Ovary (tissue), 9 donors: ENCODE results near the gene EPN3. TPM values are rescaled to one million over a fixed set of nuclear protein-coding genes. Genes with fewer than 3 reads are reported as not detected.

Experiments
- DNase-seq, 5 donors: peaks; one replicate each; pipeline ENCODE4 v3.0.0-alpha.2; 2019 to 2020
- H3K27ac ChIP-seq, 2 donors: fragments of 200-600 bp; one replicate each; pipeline versions ENCODE4 v1.5.1 to v1.8.0; 2019 to 2022
- H3K27me3 ChIP-seq: fragments of 200-600 bp; one replicate; pipeline ENCODE4 v1.8.0; 2022
- H3K36me3 ChIP-seq: fragments of 200-600 bp; sonication (generic); one replicate; pipeline ENCODE4 v1.5.1; 2019
- H3K4me1 ChIP-seq: one replicate; pipeline ENCODE4 v1.8.1; 2013; ENCODE audit warnings: mild to moderate bottlenecking, moderate library complexity; ENCODE audit not compliant: insufficient read depth
- H3K4me3 ChIP-seq: fragments of 200-600 bp; sonication (generic); one replicate; pipeline ENCODE4 v1.5.1; 2017
- H3K9me3 ChIP-seq, 2 donors: fragments of 200-600 bp in 1 of 2; sonication (generic) in 1 of 2; one replicate each; pipeline versions ENCODE4 v1.5.1 to v1.8.1; 2013 to 2019; ENCODE audit warnings: mild to moderate bottlenecking in 1 of 2, moderate library complexity in 1 of 2
- EP300 ChIP-seq: sonication (generic); formaldehyde crosslinking; IDR thresholded peaks from one replicate; pipeline ENCODE4 v1.6.1; 2017; ENCODE audit warnings: antibody characterized with exemption
- POLR2A ChIP-seq: fragments of 450-650 bp; IDR thresholded peaks from one replicate; pipeline ENCODE4 v1.6.1; 2017; ENCODE audit warnings: antibody characterized with exemption, mild to moderate bottlenecking, moderate library complexity
- WGBS, 3 donors: extraction: QIAGEN DNeasy Blood & Tissue Kit in 1 of 3; methylation state at CpG; one replicate each; pipeline versions ENCODE4 v1.1.5 to v1.1.7; 2013 to 2017; 5-methylcytosine and 5-hydroxymethylcytosine counted together
- intact Hi-C, 4 donors: fragments of 100-400 bp; cut with DNase I; formaldehyde crosslinking; loops; one replicate each; pipeline versions ENCODE4 v1.11.0 to v1.15.1; 2022 to 2023
- polyA plus RNA-seq, 2 donors: library from polyadenylated mRNA; stranded (reverse); fragments of 200-250 nt in 1 of 2; fragments of 350-450 nt in 1 of 2; fragmentation: Illumina TruSeq in 1 of 2; extraction: RNeasy Lipid Tissue Mini Kit (QIAGEN cat#74804) in 1 of 2; gene quantifications; one replicate each; pipeline ENCODE4 v1.2.3, GENCODE V29; 2013 to 2014
- total RNA-seq, 7 donors: library from RNA; depleted of rRNA in 2 of 7; stranded (reverse); fragments of >200 nt in 2 of 7; fragmentation: NEBNext Ultra II Directional in 3 of 7; extraction: Animal tissue kit (Norgen Biotek cat#: 25700) in 3 of 7; gene quantifications; one replicate each; pipeline versions ENCODE4 v1.1.0 to v1.2.4, GENCODE V29; 2016 to 2023
- TF ChIP-seq, protein P1 (sequence below), 3 donors: fragments of 450-650 bp in 2 of 3; fragments of 200-600 bp in 1 of 3; IDR thresholded peaks; one replicate each; pipeline versions ENCODE4 v1.5.1 to v1.8.0; 2016 to 2022; ENCODE audit warnings: antibody characterized with exemption in 3 of 3, mild to moderate bottlenecking in 1 of 3
- donor health status: DM: no; HTN: no; CAD: no; lungs with moderate emphysema.
- donor health status: DM: no; HTN: no; CAD: no.
- donor health status: Bipolar disorder and iron deficiency.
- donor health status: DM: yes; HTN: yes; CAD: no.
- donor health status: DM: no; HTN: no; CAD: no.
- donor health status: DM: yes; HTN: yes; CAD: no.

The EPN3 gene
- total and polyA plus RNA-seq, 9 donors, result 6.2 to 33.4 (median 21.0) TPM

DNA sequence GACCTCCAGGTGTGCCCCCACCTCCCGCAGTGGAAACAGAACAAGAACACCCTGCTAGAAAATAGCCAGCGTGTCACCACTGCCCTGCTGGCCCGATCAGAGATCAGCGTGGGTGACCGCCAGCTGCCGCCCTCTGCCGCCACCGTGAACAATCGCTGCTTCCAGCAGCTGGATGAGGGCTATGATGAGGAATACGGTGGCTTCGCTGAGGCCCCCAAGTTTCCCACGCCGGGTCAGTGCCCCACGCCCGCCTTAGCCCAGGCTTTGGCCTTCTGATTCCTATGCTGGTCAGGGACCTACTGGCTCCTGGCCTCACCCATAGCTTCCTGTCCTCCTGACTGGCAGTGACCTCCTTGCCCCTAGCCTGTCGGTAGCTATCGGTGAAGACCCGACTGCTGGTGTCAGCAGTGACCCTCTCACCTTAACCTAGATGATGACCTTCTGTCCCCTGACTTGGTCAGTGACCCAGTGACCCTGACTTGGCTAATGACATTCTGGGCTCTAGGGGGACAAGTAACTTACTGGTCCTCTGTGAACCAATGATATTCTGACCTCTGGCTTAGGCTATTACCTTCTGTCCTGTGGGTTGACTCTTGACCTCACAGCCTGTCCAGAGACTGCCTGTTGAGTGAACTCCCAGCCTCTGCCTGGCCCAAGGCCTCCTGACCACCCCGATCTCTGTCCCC is 16.9 kb downstream of the EPN3 start:
- intact Hi-C loops, result loop anchor here (5.0 to 10.0 kb wide), 7 partner anchors 67 to 293 kb away; partner anchors contain the start of gene WFIKKN2 (in 1 of the 4)
- 86 to 88% (median 88%) methylated on average over 19 of the region's 19 CpGs for WGBS, 3 donors
- H3K36me3 ChIP-seq, result no peaks in the 10 kb centered on the region
- peaks cover 6% of the 10 kb centered on the region for H3K4me1 ChIP-seq
- H3K27ac ChIP-seq, result no peak overlapping the region
- no peak overlapping the region for H3K4me3 ChIP-seq
- H3K27me3 ChIP-seq, result no peaks in the 10 kb centered on the region
- no peaks in the 10 kb centered on the region for H3K9me3 ChIP-seq
- DNase-seq, result no peak
- TF ChIP-seq POLR2A (no peak), EP300 (no peak)
- TF ChIP-seq, protein P1, sequence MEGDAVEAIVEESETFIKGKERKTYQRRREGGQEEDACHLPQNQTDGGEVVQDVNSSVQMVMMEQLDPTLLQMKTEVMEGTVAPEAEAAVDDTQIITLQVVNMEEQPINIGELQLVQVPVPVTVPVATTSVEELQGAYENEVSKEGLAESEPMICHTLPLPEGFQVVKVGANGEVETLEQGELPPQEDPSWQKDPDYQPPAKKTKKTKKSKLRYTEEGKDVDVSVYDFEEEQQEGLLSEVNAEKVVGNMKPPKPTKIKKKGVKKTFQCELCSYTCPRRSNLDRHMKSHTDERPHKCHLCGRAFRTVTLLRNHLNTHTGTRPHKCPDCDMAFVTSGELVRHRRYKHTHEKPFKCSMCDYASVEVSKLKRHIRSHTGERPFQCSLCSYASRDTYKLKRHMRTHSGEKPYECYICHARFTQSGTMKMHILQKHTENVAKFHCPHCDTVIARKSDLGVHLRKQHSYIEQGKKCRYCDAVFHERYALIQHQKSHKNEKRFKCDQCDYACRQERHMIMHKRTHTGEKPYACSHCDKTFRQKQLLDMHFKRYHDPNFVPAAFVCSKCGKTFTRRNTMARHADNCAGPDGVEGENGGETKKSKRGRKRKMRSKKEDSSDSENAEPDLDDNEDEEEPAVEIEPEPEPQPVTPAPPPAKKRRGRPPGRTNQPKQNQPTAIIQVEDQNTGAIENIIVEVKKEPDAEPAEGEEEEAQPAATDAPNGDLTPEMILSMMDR (IDR thresholded peaks at IDR 0.05), result no peak

DNA sequence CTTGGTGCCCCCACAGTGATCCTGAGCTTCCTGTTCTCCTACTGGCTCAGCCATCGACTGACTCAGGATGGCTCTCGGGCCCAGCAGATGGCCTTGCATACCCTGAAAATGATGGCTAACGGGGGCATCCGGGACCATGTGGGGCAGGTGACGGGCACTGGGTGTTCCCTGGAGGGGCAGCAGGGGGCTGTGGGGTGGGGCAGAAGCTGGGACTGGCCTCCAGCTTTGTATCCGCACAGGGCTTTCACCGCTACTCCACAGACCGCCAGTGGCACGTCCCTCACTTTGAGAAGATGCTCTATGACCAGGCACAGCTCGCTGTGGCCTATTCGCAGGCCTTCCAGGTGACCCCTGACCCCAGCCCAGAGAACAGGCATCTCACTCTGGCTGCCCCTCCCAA is 17.4 kb downstream of the EPN3 start:
- H3K4me3 ChIP-seq, result no peak overlapping the region
- H3K27ac ChIP-seq, result no peak overlapping the region
- intact Hi-C loops, result loop anchor here (2.0 to 10.0 kb wide), 12 partner anchors 68 to 292 kb away; partner anchors contain the start of gene WFIKKN2 (in 1 of the 4)
- no peaks in the 10 kb centered on the region for H3K36me3 ChIP-seq
- TF ChIP-seq POLR2A (no peak), EP300 (no peak)
- TF ChIP-seq, protein P1 (IDR thresholded peaks at IDR 0.05), result no peak
- H3K27me3 ChIP-seq, result no peaks in the 10 kb centered on the region
- 89 to 94% (median 89%) methylated on average over 11 of the region's 11 CpGs for WGBS, 3 donors
- H3K9me3 ChIP-seq, result no peaks in the 10 kb centered on the region
- DNase-seq, result no peak
- peaks cover 6% of the 10 kb centered on the region for H3K4me1 ChIP-seq

DNA sequence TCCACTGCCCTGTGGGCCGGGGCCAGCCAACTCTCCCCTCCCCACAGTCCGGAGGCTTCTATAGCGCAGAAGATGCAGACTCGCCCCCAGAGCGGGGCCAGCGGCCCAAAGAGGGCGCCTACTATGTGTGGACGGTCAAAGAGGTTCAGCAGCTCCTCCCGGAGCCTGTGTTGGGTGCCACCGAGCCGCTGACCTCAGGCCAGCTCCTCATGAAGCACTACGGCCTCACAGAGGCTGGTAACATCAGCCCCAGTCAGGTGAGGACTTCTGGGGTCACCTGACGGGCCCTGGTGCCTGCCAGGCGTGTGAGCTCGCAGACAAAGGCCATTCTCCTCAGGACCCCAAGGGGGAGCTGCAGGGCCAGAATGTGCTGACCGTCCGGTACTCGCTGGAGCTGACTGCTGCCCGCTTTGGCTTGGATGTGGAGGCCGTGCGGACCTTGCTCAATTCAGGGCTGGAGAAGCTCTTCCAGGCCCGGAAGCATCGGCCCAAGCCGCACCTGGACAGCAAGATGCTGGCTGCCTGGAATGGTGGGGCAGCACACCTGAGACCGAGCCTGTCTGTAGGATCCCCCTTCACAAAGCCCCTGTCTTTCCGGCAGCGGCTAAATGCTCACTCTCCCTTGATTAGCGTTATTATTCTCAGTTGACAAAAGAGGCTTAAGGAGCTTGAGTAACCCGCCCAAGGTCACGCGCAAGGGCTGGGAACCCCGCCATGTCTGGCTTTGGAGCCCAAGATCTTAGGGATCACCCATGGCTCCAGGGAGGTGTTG is 18.3 kb downstream of the EPN3 start:
- Histone ChIP-seq H3K9me3 (no peaks in the 10 kb centered on the region), H3K4me3 (no peak overlapping the region), H3K4me1 (peaks cover 6% of the 10 kb centered on the region), H3K27me3 (no peaks in the 10 kb centered on the region), H3K36me3 (no peaks in the 10 kb centered on the region), H3K27ac (peak overlapping the region; percentile 24 to 45)
- WGBS, 3 donors, result 38 to 43% (median 43%) methylated on average over 29 to 32 of the region's 32 CpGs
- intact Hi-C loops, result loop anchor here (2.0 to 5.0 kb wide), 7 partner anchors 71 to 291 kb away; no protein-coding TSS in a partner anchor
- peak; percentile 84 to 90 (median 86) for DNase-seq
- no peak for TF ChIP-seq POLR2A
- no peak for TF ChIP-seq EP300
- TF ChIP-seq, protein P1 (IDR thresholded peaks at IDR 0.05), result peak; percentile 77 to 92 (median 90)

DNA sequence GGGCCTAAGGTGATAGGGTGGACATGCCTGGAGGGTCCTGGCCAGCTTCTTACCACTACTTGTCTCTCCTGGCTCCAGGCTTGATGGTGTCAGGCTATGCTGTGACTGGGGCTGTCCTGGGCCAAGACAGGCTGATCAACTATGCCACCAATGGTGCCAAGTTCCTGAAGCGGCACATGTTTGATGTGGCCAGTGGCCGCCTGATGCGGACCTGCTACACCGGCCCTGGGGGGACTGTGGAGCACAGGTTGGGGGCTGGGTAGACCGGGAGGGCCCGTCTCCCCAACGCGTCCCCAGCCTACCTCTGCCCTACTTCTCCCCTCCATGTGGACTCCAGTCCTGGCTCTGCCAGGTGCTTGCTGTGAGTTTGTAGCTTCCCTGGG is 18.9 kb downstream of the EPN3 start:
- no peak for DNase-seq
- Histone ChIP-seq H3K27me3 (no peaks in the 10 kb centered on the region), H3K4me3 (no peak overlapping the region), H3K4me1 (peaks cover 6% of the 10 kb centered on the region), H3K36me3 (no peaks in the 10 kb centered on the region), H3K27ac (peak overlapping the region in 1 of 2 donors; percentile 45), H3K9me3 (no peaks in the 10 kb centered on the region)
- intact Hi-C loops, result loop anchor here (2.0 to 5.0 kb wide), 7 partner anchors 71 to 291 kb away; no protein-coding TSS in a partner anchor
- 92 to 96% (median 95%) methylated on average over 8 of the region's 8 CpGs for WGBS, 3 donors
- TF ChIP-seq, protein P1 (IDR thresholded peaks at IDR 0.05), result no peak
- TF ChIP-seq EP300, result no peak
- no peak for TF ChIP-seq POLR2A
